ENCODE data around the gene MMP25.

Gene MMP25

DNA sequence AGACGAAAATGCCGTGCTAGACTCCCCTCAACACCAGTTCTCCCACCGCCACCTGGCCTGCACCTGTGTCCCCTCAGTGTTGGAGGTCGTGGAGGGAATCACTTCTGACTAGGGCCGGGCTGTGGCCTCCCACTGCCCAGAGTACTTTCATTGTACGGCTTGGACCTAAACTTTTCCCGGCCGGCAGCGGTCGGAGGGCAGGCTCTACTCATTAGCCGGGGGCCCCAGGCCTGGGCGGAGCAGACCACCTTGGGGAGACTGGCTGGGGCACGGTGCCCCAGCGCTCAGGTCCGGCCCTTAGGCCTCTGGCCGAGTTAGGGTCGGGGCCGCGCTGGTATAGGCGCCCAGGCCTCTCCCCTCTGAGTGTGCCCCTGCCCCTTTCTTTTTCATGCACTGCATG, 29.0 kb upstream of the MMP25 start:
- Histone ChIP-seq H3K27ac (no peak overlapping the region), H3K4me3 (no peak overlapping the region)
- TF ChIP-seq, protein P1, sequence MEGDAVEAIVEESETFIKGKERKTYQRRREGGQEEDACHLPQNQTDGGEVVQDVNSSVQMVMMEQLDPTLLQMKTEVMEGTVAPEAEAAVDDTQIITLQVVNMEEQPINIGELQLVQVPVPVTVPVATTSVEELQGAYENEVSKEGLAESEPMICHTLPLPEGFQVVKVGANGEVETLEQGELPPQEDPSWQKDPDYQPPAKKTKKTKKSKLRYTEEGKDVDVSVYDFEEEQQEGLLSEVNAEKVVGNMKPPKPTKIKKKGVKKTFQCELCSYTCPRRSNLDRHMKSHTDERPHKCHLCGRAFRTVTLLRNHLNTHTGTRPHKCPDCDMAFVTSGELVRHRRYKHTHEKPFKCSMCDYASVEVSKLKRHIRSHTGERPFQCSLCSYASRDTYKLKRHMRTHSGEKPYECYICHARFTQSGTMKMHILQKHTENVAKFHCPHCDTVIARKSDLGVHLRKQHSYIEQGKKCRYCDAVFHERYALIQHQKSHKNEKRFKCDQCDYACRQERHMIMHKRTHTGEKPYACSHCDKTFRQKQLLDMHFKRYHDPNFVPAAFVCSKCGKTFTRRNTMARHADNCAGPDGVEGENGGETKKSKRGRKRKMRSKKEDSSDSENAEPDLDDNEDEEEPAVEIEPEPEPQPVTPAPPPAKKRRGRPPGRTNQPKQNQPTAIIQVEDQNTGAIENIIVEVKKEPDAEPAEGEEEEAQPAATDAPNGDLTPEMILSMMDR (IDR thresholded peaks at IDR 0.05), result no peak
- DNase-seq (ENCODE audit: low spot score), result no peak

DNA sequence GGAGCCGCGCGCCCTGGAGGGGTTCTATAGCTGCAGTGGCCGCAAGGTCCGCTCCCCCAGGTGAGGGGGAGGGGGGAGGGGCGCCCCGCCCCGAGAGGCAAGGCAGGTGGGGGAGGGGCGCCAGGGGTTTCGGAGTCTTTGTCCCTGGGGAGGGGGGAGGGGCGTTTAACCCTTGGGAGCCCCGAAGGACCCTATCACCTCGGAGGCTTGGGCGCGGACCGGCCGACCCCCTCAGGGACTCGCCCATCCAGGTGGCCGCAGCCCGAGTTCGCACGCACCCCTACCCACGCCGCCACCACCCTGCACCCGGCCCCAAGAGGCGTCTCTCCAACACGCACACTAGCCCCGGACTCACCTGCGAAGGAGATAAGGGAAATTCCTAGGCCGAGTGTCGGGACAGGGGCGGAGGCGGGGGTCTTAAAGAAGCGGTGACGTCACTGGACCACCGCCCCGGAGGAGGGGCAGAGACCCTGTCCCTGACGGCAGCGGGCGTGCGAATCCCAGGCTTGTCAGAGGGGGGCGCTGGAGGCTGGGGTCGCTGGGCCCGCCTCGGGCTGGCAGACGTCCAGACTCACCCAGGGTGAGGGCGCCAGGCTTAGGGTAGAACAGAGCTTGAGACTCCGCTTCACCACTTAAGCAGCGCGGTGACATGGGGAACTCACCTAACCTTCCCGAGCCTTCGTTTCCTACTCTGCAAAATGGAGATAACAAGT, 28.4 kb upstream of the MMP25 start, which contains the start of gene CLDN6:
Gene CLDN6 (minus strand): TSS at position 390 of the 713 bp plus-strand sequence. CDS start 2,162 bp downstream, outside the sequence.
- Histone ChIP-seq H3K4me3 (no peak within 1 kb of the TSS), H3K27ac (no peak within 1 kb of the TSS)
- TF ChIP-seq, protein P1 (IDR thresholded peaks at IDR 0.05), result no peak
- DNase-seq (ENCODE audit: low spot score), result no peak

DNA sequence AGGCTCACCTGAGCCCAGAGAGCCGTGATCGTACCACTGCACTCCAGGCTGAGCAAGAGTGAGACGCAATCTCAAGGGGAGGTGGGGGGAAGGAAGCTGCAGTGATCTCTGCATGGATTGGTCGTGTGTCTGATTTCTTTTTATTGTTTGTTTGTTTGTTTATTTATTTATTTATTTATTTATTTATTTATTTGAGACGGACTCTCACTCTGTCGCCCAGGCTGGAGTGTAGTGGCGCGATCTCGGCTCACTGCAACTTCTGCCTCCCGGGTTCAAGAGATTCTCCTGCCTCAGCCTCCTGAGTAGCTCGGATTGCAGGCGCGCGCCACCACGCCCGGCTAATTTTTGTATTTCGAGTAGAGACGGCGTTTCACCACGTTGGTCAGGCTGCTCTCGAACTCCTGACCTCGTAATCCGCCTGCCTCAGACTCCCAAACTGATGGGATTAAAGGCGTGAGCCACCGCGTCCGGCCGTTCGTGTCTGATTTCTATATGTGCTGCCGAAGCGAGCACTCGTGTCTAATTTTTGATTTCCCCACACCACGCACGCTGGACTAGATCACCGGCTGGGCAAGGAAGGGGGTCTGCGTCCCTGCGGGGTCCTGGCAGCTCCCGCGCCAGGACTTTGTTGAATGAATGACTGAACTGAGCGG, 26.6 kb upstream of the MMP25 start:
- peak overlapping the region; percentile 97 for H3K4me3 ChIP-seq
- peak overlapping the region; percentile 96 to 100 for H3K27ac ChIP-seq
- no peak for DNase-seq (ENCODE audit: low spot score)
- TF ChIP-seq, protein P1 (IDR thresholded peaks at IDR 0.05), result no peak

DNA sequence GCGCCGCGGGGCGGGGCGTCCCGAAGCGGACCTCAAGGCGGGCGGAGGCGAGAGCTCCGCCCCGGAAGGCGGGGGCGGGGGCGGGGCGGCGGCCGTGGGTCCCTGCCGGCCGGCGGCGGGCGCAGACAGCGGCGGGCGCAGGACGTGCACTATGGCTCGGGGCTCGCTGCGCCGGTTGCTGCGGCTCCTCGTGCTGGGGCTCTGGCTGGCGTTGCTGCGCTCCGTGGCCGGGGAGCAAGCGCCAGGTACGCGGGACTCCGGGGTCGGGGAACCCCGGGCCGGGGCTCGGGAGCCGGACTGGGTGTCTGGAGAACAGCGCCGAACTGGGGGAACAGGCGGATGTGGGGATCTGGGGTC, 26.1 kb upstream of the MMP25 start, which contains the start of gene TNFRSF12A:
Gene TNFRSF12A (plus strand): TSS at position 122 of the 357 bp plus-strand sequence. CDS start 30 bp downstream, at position 152.
- TF ChIP-seq, protein P1 (IDR thresholded peaks at IDR 0.05), result no peak
- Histone ChIP-seq H3K27ac (peak within 1 kb of the TSS; percentile 96 to 100), H3K4me3 (peak within 1 kb of the TSS; percentile 97)
- DNase-seq (ENCODE audit: low spot score), result peak; percentile 88

- DNase-seq (ENCODE audit: low spot score), result peak; percentile 94
- TF ChIP-seq, protein P1 (IDR thresholded peaks at IDR 0.05), result no peak
Observed at GRCh38 chr16:3020604-3021448, 25.5 kb upstream of the MMP25 start.

GRCh38 chr16:3021449-3022207, 24.7 kb upstream of the MMP25 start:
- TF ChIP-seq, protein P1 (IDR thresholded peaks at IDR 0.05), result no peak
- H3K27ac ChIP-seq, result peak overlapping the region; percentile 96 to 100
- peak overlapping the region; percentile 97 for H3K4me3 ChIP-seq
- DNase-seq (ENCODE audit: low spot score), result peak; percentile 85

More at GRCh38 chr16:3020604-3021448, 25.5 kb upstream of the MMP25 start:
- Histone ChIP-seq H3K27ac (peak overlapping the region; percentile 96 to 100), H3K4me3 (peak overlapping the region; percentile 97)

Measured in coronary artery (tissue), 2 donors.